ENCODE measurements around the gene ZNF274. TPM values are rescaled to one million over a fixed set of nuclear protein-coding genes. Genes with fewer than 3 reads are reported as not detected.

The ZNF274 gene
- total and polyA plus RNA-seq, 2 experiments from 2014 or later: 19.9 to 31.2 TPM

DNA sequence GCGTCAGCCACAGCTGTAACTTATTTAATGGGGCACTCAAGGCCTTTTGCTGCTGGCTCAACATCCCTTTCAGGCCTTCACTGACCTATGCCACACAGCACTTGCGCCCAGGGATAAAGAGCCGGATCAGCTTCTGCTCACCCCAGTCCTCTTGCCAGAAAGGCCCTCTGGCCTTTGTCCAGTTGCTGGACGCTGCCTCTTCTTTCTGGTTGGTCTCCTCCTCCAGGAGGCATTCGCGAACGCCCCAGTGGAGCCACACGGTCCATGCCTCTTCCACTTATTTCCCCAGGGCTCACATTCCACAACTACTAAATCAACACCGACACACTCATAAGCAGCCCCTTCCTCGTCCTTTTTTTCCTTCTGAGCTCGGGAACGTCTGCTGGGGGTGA, 28.6 kb upstream of the ZNF274 start:
- Histone ChIP-seq H3K27me3 (ENCODE audit: insufficient read depth) (peaks cover 3% of the 10 kb centered on the region; the same call in 1 of the 2 replicates), H3K4me2 (peak overlapping the region; percentile 78), H3K27ac (ENCODE audit: low read depth) (peak overlapping the region; percentile 90), H3K79me2 (replicated peaks; ENCODE audit: insufficient read depth) (peaks cover 21% of the 10 kb centered on the region), H3K4me3 (peak overlapping the region; percentile 96), H3K9me2 (ENCODE audit: insufficient read depth) (peaks cover 2% of the 10 kb centered on the region), H3K36me3 (ENCODE audit: insufficient read depth) (no peaks in the 10 kb centered on the region), H3K4me1 (ENCODE audit: insufficient read depth) (peaks cover 14% of the 10 kb centered on the region; the same call in 1 of the 2 replicates), H3F3A (replicated peaks; ENCODE audit: low read depth) (no peaks in the 10 kb centered on the region), H2AFZ (peak overlapping the region; percentile 91), H4K20me1 (replicated peaks; ENCODE audit: insufficient read depth) (no peaks in the 10 kb centered on the region)
- H3K9me3 Mint-ChIP-seq: peaks cover 34% of the 10 kb centered on the region
- peaks cover 17% of the 10 kb centered on the region for H3K27me3 Mint-ChIP-seq (ENCODE audit: insufficient read depth, low read depth, poor library complexity)
- H3K27ac Mint-ChIP-seq: peak overlapping the region; percentile 91
- H3K4me1 Mint-ChIP-seq: peaks cover 11% of the 10 kb centered on the region
- H3K36me3 Mint-ChIP-seq (ENCODE audit: low read depth): peaks cover 9% of the 10 kb centered on the region
- DNase-seq (ENCODE audit: low spot score): peak; percentile 46
- TF ChIP-seq POLR2AphosphoS5 (IDR thresholded peaks at IDR 0.05; ENCODE audit: low read depth) (no peak; the same call in 1 of the 2 replicates), EZH2 (IDR thresholded peaks at IDR 0.05; ENCODE audit: low read depth, unreplicated experiment) (no peak), CREB1 (CRISPR knock-in tag; IDR thresholded peaks at IDR 0.05; ENCODE audit: low read depth) (no peak), STAT1 (IDR thresholded peaks at IDR 0.05; ENCODE audit: unreplicated experiment) (no peak), JUNB (IDR thresholded peaks at IDR 0.05; ENCODE audit: unreplicated experiment) (no peak), ZNF331 (CRISPR knock-in tag; IDR thresholded peaks at IDR 0.05; ENCODE audit: low read depth) (no peak), EZH2phosphoT487 (IDR thresholded peaks at IDR 0.05; ENCODE audit: unreplicated experiment) (no peak), NANOG (IDR thresholded peaks at IDR 0.05; ENCODE audit: borderline replicate concordance) (no peak)
- TF ChIP-seq, protein P1, sequence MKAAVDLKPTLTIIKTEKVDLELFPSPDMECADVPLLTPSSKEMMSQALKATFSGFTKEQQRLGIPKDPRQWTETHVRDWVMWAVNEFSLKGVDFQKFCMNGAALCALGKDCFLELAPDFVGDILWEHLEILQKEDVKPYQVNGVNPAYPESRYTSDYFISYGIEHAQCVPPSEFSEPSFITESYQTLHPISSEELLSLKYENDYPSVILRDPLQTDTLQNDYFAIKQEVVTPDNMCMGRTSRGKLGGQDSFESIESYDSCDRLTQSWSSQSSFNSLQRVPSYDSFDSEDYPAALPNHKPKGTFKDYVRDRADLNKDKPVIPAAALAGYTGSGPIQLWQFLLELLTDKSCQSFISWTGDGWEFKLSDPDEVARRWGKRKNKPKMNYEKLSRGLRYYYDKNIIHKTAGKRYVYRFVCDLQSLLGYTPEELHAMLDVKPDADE (IDR thresholded peaks at IDR 0.05): no peak
- TF ChIP-seq, protein P2, sequence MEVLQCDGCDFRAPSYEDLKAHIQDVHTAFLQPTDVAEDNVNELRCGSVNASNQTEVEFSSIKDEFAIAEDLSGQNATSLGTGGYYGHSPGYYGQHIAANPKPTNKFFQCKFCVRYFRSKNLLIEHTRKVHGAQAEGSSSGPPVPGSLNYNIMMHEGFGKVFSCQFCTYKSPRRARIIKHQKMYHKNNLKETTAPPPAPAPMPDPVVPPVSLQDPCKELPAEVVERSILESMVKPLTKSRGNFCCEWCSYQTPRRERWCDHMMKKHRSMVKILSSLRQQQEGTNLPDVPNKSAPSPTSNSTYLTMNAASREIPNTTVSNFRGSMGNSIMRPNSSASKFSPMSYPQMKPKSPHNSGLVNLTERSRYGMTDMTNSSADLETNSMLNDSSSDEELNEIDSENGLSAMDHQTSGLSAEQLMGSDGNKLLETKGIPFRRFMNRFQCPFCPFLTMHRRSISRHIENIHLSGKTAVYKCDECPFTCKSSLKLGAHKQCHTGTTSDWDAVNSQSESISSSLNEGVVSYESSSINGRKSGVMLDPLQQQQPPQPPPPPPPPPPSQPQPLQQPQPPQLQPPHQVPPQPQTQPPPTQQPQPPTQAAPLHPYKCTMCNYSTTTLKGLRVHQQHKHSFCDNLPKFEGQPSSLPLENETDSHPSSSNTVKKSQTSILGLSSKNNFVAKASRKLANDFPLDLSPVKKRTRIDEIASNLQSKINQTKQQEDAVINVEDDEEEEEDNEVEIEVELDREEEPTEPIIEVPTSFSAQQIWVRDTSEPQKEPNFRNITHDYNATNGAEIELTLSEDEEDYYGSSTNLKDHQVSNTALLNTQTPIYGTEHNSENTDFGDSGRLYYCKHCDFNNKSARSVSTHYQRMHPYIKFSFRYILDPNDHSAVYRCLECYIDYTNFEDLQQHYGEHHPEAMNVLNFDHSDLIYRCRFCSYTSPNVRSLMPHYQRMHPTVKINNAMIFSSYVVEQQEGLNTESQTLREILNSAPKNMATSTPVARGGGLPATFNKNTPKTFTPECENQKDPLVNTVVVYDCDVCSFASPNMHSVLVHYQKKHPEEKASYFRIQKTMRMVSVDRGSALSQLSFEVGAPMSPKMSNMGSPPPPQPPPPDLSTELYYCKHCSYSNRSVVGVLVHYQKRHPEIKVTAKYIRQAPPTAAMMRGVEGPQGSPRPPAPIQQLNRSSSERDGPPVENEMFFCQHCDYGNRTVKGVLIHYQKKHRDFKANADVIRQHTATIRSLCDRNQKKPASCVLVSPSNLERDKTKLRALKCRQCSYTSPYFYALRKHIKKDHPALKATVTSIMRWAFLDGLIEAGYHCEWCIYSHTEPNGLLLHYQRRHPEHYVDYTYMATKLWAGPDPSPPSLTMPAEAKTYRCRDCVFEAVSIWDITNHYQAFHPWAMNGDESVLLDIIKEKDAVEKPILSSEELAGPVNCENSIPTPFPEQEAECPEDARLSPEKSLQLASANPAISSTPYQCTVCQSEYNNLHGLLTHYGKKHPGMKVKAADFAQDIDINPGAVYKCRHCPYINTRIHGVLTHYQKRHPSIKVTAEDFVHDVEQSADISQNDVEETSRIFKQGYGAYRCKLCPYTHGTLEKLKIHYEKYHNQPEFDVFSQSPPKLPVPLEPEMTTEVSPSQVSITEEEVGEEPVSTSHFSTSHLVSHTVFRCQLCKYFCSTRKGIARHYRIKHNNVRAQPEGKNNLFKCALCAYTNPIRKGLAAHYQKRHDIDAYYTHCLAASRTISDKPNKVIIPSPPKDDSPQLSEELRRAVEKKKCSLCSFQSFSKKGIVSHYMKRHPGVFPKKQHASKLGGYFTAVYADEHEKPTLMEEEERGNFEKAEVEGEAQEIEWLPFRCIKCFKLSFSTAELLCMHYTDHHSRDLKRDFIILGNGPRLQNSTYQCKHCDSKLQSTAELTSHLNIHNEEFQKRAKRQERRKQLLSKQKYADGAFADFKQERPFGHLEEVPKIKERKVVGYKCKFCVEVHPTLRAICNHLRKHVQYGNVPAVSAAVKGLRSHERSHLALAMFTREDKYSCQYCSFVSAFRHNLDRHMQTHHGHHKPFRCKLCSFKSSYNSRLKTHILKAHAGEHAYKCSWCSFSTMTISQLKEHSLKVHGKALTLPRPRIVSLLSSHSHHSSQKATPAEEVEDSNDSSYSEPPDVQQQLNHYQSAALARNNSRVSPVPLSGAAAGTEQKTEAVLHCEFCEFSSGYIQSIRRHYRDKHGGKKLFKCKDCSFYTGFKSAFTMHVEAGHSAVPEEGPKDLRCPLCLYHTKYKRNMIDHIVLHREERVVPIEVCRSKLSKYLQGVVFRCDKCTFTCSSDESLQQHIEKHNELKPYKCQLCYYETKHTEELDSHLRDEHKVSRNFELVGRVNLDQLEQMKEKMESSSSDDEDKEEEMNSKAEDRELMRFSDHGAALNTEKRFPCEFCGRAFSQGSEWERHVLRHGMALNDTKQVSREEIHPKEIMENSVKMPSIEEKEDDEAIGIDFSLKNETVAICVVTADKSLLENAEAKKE (CRISPR knock-in tag; IDR thresholded peaks at IDR 0.05): no peak
- TF ChIP-seq, protein P3, sequence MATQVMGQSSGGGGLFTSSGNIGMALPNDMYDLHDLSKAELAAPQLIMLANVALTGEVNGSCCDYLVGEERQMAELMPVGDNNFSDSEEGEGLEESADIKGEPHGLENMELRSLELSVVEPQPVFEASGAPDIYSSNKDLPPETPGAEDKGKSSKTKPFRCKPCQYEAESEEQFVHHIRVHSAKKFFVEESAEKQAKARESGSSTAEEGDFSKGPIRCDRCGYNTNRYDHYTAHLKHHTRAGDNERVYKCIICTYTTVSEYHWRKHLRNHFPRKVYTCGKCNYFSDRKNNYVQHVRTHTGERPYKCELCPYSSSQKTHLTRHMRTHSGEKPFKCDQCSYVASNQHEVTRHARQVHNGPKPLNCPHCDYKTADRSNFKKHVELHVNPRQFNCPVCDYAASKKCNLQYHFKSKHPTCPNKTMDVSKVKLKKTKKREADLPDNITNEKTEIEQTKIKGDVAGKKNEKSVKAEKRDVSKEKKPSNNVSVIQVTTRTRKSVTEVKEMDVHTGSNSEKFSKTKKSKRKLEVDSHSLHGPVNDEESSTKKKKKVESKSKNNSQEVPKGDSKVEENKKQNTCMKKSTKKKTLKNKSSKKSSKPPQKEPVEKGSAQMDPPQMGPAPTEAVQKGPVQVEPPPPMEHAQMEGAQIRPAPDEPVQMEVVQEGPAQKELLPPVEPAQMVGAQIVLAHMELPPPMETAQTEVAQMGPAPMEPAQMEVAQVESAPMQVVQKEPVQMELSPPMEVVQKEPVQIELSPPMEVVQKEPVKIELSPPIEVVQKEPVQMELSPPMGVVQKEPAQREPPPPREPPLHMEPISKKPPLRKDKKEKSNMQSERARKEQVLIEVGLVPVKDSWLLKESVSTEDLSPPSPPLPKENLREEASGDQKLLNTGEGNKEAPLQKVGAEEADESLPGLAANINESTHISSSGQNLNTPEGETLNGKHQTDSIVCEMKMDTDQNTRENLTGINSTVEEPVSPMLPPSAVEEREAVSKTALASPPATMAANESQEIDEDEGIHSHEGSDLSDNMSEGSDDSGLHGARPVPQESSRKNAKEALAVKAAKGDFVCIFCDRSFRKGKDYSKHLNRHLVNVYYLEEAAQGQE (IDR thresholded peaks at IDR 0.05; ENCODE audit: unreplicated experiment): no peak
- peak overlapping the region; percentile 94 for H3K4me3 Mint-ChIP-seq
- peak; percentile 12 for ATAC-seq
